Hematopoietic multipotent progenitor cell treated with erythropoietin and hydrocortisone succinate and interleukin-3 and kit ligand, for 17 days (in vitro differentiated cells): ENCODE data around the gene ULK1.
A peak's percentile ranks its signal among the peaks of the same experiment; 100 is the strongest.

Source experiments
- DNase-seq: peaks from one replicate; pipeline ENCODE4 v3.0.0-alpha.2; 2015; ENCODE audit warnings: low spot score

The ULK1 gene

GRCh38 chr12:131892711-131893604 lies 1.5 kb upstream of the ULK1 start:
- no peak for DNase-seq

- DNase-seq, result no peak
Observed at GRCh38 chr12:131893605-131894312, 663 bp upstream of the ULK1 start.

- DNase-seq, result peak; percentile 37
Observed at GRCh38 chr12:131894981-131895639, 688 bp downstream of the ULK1 start.

- DNase-seq, result no peak
Observed at GRCh38 chr12:131895640-131896079, 1.2 kb downstream of the ULK1 start.

- DNase-seq, result peak; percentile 93
Observed at GRCh38 chr12:131896080-131896810, 1.8 kb downstream of the ULK1 start.

- no peak for DNase-seq
Observed at GRCh38 chr12:131896811-131897270, 2.4 kb downstream of the ULK1 start.

GRCh38 chr12:131897276-131897675 lies 2.9 kb downstream of the ULK1 start:
- no peak for DNase-seq

- DNase-seq, result no peak
Observed at GRCh38 chr12:131897875-131898274, 3.5 kb downstream of the ULK1 start.

GRCh38 chr12:131900397-131900796 lies 6.0 kb downstream of the ULK1 start:
- DNase-seq, result no peak

GRCh38 chr12:131901431-131902331 lies 7.3 kb downstream of the ULK1 start:
- no peak for DNase-seq

- no peak for DNase-seq
Observed at GRCh38 chr12:131902332-131903241, 8.2 kb downstream of the ULK1 start.

- no peak for DNase-seq
Observed at GRCh38 chr12:131903270-131904255, 9.1 kb downstream of the ULK1 start.

- no peak for DNase-seq
Observed at GRCh38 chr12:131904346-131904745, 9.9 kb downstream of the ULK1 start.

- DNase-seq, result no peak
Observed at GRCh38 chr12:131905081-131905629, 10.7 kb downstream of the ULK1 start.

- no peak for DNase-seq
Observed at GRCh38 chr12:131905630-131906091, 11.2 kb downstream of the ULK1 start.

GRCh38 chr12:131907379-131908091 lies 13.1 kb downstream of the ULK1 start:
- no peak for DNase-seq
